ENCODE results near the gene THBS2. TPM values are rescaled to one million over a fixed set of nuclear protein-coding genes. Genes with fewer than 3 reads are reported as not detected.
A peak's percentile ranks its signal among the peaks of the same experiment; 100 is the strongest.

THBS2 gene
- polyA plus RNA-seq, 6 donors from 2014 or later: 0.05 to 0.13 (median 0.07) TPM; not detected in 2

DNA sequence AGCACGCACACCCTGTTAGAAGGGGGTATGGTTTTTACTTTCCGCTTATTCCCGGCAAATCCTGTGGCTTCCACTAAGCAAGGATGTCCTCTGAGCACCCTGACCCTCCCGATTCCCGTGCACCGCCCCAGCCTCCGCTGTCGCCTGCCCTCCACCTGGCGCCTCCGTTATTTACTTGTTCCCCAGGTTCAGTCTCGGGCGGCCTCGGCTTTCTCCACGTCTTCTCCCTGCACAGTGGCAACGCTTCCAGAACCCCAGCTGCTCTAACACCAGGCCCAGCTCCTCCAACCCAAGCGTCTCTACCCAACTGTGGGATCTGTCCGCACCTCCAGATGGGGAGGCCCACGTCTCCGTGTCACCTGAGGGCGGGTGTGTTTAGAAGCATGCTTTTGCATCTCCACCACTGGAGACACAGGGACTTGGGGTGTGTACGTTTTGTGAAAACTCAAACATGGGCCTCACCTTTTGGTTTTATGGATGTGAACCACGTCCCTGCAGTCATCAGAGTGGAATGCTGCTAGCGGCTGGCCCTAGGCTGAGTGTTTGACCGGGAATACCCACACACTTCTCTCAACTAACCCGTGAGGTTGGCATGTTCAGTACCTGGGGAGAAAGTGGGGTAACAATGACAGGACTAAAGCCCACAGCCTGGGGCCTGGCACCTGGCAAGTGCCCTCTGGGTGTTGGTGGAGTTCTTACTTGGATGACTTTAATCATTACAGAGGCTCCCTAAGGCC is 79.9 kb downstream of the THBS2 start:
- Mint-ChIP-seq H3K27ac (no peak overlapping the region), H3K4me3 (no peak overlapping the region), H3K4me1 (no peaks in the 10 kb centered on the region), H3K36me3 (no peaks in the 10 kb centered on the region), H3K27me3 (peaks cover 2 to 20% (median 5%) of the 10 kb centered on the region in 3 donors), H3K9me3 (peaks cover 0 to 3% (median 0%) of the 10 kb centered on the region in 7 donors)
- DNase-seq: no peak
- ATAC-seq (ENCODE audit: low read depth in 2 of 2): no peak

DNA sequence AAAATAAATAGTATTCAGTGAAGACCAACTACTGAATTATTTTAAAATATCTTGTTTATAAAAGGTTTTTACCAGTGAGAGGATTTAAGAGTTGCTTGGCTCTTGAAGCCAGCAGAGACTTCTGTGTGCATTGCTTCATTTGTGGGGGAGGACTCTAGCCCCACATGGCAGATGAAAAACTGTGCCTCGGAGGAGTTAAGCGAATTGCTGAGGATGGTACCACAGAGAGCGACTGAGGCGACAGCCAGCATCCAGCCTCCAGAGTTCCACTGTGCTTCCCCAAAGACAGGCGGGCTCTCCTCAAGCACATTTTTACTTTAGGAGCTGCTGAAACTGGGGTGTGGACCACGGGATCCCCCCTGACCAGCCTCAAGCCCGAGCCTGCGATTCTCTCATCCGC is 80.7 kb downstream of the THBS2 start:
- DNase-seq (no peak), ATAC-seq (ENCODE audit: low read depth in 2 of 2) (no peak)
- H3K4me3 Mint-ChIP-seq: no peak overlapping the region
- H3K27ac Mint-ChIP-seq: no peak overlapping the region
- H3K9me3 Mint-ChIP-seq: peaks cover 0 to 3% (median 0%) of the 10 kb centered on the region in 7 donors
- peaks cover 0 to 20% (median 5%) of the 10 kb centered on the region in 3 donors for H3K27me3 Mint-ChIP-seq
- no peaks in the 10 kb centered on the region for H3K4me1 Mint-ChIP-seq
- H3K36me3 Mint-ChIP-seq: no peaks in the 10 kb centered on the region

DNA sequence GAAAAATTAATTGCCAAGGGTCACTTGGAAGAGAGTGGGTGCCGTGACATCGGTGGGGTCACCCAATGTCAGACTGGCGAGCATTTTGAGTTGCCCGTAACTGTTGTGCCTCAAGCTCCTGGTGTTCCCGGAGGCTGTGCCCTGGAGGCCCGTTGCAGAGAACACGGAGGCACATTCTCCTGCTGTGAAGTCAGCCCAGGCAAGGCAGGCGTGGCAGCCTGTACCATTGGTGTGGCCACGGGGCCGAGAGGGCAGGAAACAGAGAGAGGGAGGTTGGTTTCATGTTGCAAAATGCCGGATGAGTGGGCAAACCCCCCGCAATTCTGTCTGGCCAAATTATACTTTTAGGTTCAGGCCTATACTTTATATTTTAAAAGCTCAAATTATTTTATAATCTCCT is 81.2 kb downstream of the THBS2 start:
- H3K27ac Mint-ChIP-seq: no peak overlapping the region
- H3K9me3 Mint-ChIP-seq: peaks cover 0 to 3% (median 0%) of the 10 kb centered on the region in 7 donors
- no peaks in the 10 kb centered on the region for H3K4me1 Mint-ChIP-seq
- H3K4me3 Mint-ChIP-seq: no peak overlapping the region
- peaks cover 0 to 20% (median 5%) of the 10 kb centered on the region in 3 donors for H3K27me3 Mint-ChIP-seq
- DNase-seq (no peak), ATAC-seq (ENCODE audit: low read depth in 2 of 2) (no peak)
- no peaks in the 10 kb centered on the region for H3K36me3 Mint-ChIP-seq

DNA sequence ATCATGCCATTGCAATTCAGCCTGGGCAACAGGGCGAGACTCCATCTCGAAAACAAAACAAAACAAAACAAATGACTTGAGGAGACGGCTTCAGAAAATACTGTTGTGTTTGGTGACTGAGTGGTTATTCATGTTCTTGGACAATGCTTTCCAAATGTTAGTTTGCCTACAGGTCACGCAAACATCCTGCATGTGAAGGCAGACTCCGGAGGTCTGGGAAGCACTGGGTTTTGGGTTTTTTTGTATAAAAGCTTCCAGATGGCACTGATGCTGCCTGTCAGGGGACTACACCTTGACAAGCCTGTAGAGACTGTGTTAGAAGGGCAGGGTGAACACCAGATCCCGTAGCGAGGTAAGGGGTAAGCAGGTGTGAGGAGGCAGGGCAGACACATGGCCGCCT is 81.7 kb downstream of the THBS2 start:
- ATAC-seq (ENCODE audit: low read depth in 2 of 2) (no peak), DNase-seq (no peak)
- Mint-ChIP-seq H3K27me3 (peaks cover 0 to 18% (median 5%) of the 10 kb centered on the region in 3 donors), H3K9me3 (peaks cover 0 to 3% (median 0%) of the 10 kb centered on the region in 7 donors), H3K36me3 (no peaks in the 10 kb centered on the region), H3K4me1 (no peaks in the 10 kb centered on the region), H3K27ac (no peak overlapping the region), H3K4me3 (no peak overlapping the region)

DNA sequence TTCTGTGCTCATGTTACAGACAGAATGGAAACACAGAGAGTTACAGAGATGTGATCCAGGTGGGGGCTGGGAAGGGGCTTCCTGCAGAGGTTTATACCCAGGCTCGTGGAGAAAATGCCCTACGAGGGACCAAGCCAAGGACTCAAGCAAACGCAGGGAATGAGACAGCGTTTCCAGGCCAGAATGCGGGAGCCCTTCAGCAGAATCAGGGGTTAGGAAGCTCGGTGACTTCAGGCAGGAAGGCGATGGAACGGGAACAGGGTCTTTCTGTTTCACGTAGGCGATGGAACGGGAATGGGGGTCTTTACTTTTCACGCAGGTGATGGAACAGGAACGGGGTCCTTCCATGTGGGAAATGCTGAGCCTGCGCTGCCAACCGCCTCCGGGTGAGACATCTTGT is 82.6 kb downstream of the THBS2 start:
- H3K27me3 Mint-ChIP-seq: peaks cover 0 to 9% (median 5%) of the 10 kb centered on the region in 3 donors
- DNase-seq (no peak), ATAC-seq (ENCODE audit: low read depth in 2 of 2) (no peak)
- H3K9me3 Mint-ChIP-seq: no peaks in the 10 kb centered on the region
- H3K36me3 Mint-ChIP-seq: no peaks in the 10 kb centered on the region
- H3K4me3 Mint-ChIP-seq: no peak overlapping the region
- no peaks in the 10 kb centered on the region for H3K4me1 Mint-ChIP-seq
- H3K27ac Mint-ChIP-seq: no peak overlapping the region

DNA sequence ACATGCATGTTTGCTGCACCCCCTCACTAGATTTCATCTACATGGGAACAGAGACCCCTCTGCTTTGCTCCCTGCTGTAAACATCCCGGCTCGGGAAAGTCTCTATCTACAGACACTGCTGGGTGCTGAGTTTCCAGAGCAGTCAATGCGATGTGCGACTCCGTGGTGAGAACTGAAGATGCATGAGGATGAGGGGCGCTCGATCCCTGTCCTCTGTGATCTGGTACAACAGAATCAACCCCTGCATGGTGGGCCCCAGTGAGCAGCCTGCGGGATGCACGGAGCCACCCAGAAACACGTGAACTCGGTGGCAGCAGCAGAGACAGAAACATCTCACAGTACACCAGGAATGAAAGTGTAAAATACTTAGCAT is 83.1 kb downstream of the THBS2 start:
- no peak overlapping the region for H3K4me3 Mint-ChIP-seq
- peaks cover 0 to 7% (median 3%) of the 10 kb centered on the region in 3 donors for H3K27me3 Mint-ChIP-seq
- no peaks in the 10 kb centered on the region for H3K36me3 Mint-ChIP-seq
- ATAC-seq (ENCODE audit: low read depth in 2 of 2) (no peak), DNase-seq (no peak)
- no peak overlapping the region for H3K27ac Mint-ChIP-seq
- H3K9me3 Mint-ChIP-seq: no peaks in the 10 kb centered on the region
- no peaks in the 10 kb centered on the region for H3K4me1 Mint-ChIP-seq

DNA sequence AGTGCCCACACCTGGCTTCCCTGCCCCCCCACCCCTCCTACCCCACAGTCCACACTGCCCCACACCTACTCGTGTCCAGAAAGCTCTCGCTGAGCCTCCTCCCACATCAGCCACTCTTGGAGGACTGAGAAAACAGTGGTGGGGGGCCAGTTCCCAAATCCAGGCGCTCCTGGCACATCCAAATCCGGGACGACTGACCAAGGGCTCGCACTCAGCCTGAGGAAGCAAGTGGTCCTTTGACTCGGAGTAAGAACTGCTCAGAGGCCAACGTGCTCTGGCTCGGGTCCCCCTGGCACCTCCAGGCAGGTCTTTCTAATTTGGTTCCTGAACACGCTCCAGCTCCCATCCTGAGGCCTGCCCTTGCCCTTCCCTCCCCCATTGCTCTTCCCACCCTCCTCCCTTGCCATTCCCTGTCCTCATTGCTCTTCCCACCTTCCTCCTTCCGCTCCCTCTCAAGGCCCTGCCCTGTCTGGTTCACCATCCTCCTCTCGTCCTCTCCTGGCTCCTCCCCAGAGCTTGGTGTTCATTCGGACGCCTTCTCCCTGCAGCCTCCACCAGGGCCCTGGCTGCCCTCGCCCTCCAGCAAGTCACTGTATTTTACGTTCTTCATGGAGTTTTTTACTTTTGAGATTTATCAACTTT is 83.6 kb downstream of the THBS2 start:
- Mint-ChIP-seq H3K9me3 (no peaks in the 10 kb centered on the region), H3K4me1 (no peaks in the 10 kb centered on the region), H3K27ac (no peak overlapping the region), H3K27me3 (peaks cover 0 to 2% (median 0%) of the 10 kb centered on the region in 3 donors), H3K36me3 (no peaks in the 10 kb centered on the region), H3K4me3 (no peak overlapping the region)
- ATAC-seq (ENCODE audit: low read depth in 2 of 2) (no peak), DNase-seq (no peak)

DNA sequence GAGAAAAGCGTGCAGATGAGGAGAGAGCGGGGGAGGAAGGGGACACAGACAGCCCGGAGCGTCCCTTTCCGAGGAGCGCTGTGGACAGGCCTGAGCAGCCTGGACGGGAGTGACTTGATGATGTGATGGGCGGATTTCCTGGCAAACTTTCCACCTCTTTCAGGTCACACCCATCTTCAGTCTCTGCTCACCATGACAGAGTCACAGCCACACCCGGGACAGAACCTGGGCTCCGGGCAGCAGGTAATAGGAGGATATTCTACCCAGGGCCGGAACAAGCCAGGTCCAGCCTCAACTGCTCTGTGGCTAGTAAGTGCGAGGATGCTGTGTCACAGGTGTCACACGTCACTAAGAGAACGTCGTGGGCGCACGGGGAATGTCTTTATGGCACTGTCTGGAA is 84.3 kb downstream of the THBS2 start:
- H3K4me1 Mint-ChIP-seq: no peaks in the 10 kb centered on the region
- H3K4me3 Mint-ChIP-seq: no peak overlapping the region
- DNase-seq: no peak
- H3K27me3 Mint-ChIP-seq: no peaks in the 10 kb centered on the region
- no peak for ATAC-seq (ENCODE audit: low read depth in 2 of 2)
- no peaks in the 10 kb centered on the region for H3K9me3 Mint-ChIP-seq
- peak overlapping the region in 1 of 6 donors; percentile 79 for H3K27ac Mint-ChIP-seq
- no peaks in the 10 kb centered on the region for H3K36me3 Mint-ChIP-seq

DNA sequence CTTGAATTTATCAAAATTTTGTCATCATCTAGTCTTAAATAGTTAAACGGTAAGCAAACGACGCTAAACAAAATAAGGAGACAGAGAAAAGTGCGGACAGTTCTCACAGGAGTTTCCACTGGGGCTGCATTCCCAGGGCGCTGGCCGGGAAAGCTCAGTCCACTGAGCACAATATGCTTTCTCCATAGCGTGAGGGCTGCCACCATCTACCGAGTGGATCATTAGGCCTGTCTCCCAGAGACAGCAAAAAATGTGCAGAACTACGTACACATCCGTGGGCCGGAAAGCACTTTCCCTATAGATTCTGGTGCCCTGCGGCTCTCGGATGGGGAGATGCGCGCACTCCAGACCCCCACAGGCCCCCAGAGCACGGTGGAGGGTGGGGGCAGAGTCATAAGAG is 84.9 kb downstream of the THBS2 start:
- Mint-ChIP-seq H3K9me3 (no peaks in the 10 kb centered on the region), H3K27ac (no peak overlapping the region), H3K4me1 (no peaks in the 10 kb centered on the region), H3K4me3 (no peak overlapping the region), H3K27me3 (no peaks in the 10 kb centered on the region), H3K36me3 (no peaks in the 10 kb centered on the region)
- ATAC-seq (ENCODE audit: low read depth in 2 of 2) (no peak), DNase-seq (no peak)

DNA sequence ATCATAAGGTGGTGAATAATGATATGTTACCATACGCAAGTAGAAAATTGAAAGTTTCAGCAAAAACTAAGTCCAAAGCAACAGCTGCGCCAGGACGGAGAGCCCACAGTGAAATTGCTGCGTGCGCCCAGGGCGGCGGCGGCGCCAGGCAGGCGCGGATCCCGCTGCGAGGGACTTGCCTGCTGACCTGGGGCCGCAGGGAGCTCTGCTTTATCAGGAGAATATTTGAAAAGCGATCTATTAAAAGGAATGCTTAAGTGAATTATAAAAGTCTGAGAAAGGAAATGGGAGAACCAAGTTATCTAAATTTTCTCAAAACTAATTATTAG is 85.4 kb downstream of the THBS2 start:
- Mint-ChIP-seq H3K9me3 (no peaks in the 10 kb centered on the region), H3K27ac (no peak overlapping the region), H3K4me3 (no peak overlapping the region), H3K36me3 (no peaks in the 10 kb centered on the region), H3K4me1 (no peaks in the 10 kb centered on the region), H3K27me3 (no peaks in the 10 kb centered on the region)
- DNase-seq (no peak), ATAC-seq (ENCODE audit: low read depth in 2 of 2) (no peak)

DNA sequence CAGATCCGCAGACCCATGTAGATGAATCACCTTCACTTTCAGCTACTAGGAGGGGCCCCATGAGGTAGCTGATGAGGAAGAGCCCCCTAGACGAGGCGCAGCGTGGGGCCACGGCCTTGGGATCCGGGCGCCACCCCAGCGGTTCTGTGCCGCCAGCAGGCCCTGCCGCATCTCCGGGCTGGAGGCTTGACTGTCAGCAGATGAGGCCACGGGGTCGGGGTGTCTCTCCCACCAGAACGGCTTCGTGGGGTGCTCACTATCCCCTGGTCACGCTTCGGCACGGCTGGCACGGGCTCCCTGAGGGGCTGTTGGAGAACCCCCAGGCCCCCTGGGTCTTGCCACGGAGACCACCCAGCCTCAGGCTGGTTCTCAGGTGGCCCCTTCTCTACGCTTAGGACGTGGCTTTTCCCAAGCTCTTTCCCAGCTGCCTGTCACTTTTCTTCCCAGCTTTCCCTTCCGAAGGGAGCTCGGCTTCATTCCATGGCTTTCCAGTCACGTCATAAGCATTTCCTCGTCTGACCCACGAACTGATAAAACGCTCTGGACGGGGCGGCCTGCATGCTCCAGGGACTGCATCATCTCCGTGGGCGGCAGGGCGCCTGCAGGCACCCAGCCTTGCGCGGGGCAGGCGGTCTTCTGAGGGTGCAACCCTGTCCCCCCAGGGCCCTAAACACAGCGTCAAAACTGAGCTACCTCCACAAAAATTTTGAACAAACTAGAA is 85.9 kb downstream of the THBS2 start:
- no peak for ATAC-seq (ENCODE audit: low read depth in 2 of 2)
- H3K36me3 Mint-ChIP-seq: no peaks in the 10 kb centered on the region
- H3K4me3 Mint-ChIP-seq: no peak overlapping the region
- H3K9me3 Mint-ChIP-seq: no peaks in the 10 kb centered on the region
- DNase-seq: no peak
- no peak overlapping the region for H3K27ac Mint-ChIP-seq
- peaks cover 0 to 5% (median 0%) of the 10 kb centered on the region in 3 donors for H3K27me3 Mint-ChIP-seq
- H3K4me1 Mint-ChIP-seq: no peaks in the 10 kb centered on the region

DNA sequence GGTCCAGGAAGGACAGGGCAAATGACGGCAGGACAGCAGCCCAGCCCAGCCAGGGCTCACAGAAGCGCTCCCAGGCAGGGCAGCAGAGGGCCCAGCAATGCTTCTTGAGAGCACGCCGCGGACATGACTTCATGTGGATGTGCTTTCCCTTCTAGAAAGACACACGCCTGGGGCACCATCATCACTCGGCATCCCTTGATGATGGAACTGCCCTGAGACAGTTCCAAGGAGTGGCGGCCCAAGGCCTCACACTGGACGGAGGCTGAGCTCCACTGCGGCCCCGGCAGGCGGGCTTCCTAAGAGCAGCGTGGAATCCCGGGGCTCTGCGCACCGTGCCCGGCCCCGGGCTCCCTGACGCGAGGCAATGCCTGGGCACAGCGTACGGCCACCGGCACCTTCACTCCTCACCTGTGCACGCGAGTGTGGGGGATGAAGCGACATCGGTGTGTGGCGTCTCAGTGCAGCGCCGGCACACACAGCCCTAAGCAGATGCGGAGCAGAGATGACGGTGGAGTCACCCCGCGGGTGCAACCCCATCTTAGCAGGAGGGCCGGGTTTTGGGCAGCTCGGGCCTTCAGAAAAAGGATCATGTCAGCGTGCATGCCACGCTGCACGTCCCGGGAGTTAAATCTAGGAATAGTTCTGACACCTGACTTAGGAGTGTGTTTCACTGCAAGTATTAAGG is 86.6 kb downstream of the THBS2 start:
- peaks cover 0 to 6% (median 0%) of the 10 kb centered on the region in 3 donors for H3K27me3 Mint-ChIP-seq
- no peaks in the 10 kb centered on the region for H3K4me1 Mint-ChIP-seq
- no peak overlapping the region for H3K27ac Mint-ChIP-seq
- H3K4me3 Mint-ChIP-seq: no peak overlapping the region
- H3K36me3 Mint-ChIP-seq: no peaks in the 10 kb centered on the region
- ATAC-seq (ENCODE audit: low read depth in 2 of 2): no peak
- H3K9me3 Mint-ChIP-seq: no peaks in the 10 kb centered on the region
- no peak for DNase-seq

All from naive B cell (primary cell).